ENCODE measurements around the gene TMEM141.
A peak's percentile ranks its signal among the peaks of the same experiment; 100 is the strongest.
"Not testable (repeated sequence)": the region's sequence is repeated elsewhere in the genome, so short reads cannot be mapped to it uniquely, and the experiment has no call there.

The TMEM141 gene

GRCh38 chr9:136840140-136840876 lies 49.2 kb downstream of the TMEM141 start:
- no peak overlapping the region for H3K4me3 ChIP-seq (ENCODE audit: low read length)
- peaks cover 9% of the 10 kb centered on the region; the same call in 1 of the 2 replicates for H3K4me1 ChIP-seq (ENCODE audit: insufficient read depth, low read length)
- 69% methylated on average over 32 of the region's 32 CpGs for WGBS

GRCh38 chr9:136840877-136841645 lies 49.9 kb downstream of the TMEM141 start:
- H3K4me3 ChIP-seq (ENCODE audit: low read length) = no peak overlapping the region
- H3K9me3 ChIP-seq (ENCODE audit: insufficient read depth, low read depth, low read length) = no peaks in the 10 kb centered on the region
- H3K36me3 ChIP-seq (ENCODE audit: insufficient read depth, low read length) = peaks cover 15% of the 10 kb centered on the region
- peak overlapping the region; percentile 49; the same call in 1 of the 2 replicates for H3K27ac ChIP-seq (ENCODE audit: low read depth, low read length)
- peaks cover 9% of the 10 kb centered on the region; the same call in 1 of the 2 replicates for H3K4me1 ChIP-seq (ENCODE audit: insufficient read depth, low read length)
- no peak overlapping the region; the same call in 1 of the 2 replicates for H3K9ac ChIP-seq (ENCODE audit: low read depth, low read length)
- no peaks in the 10 kb centered on the region for H3K27me3 ChIP-seq (ENCODE audit: insufficient read depth, low read length)
- WGBS = 76% methylated on average over 28 of the region's 28 CpGs

More at GRCh38 chr9:136840140-136840876, 49.2 kb downstream of the TMEM141 start:
- Histone ChIP-seq H3K9ac (ENCODE audit: low read depth, low read length) (no peak overlapping the region; the same call in 1 of the 2 replicates), H3K27ac (ENCODE audit: low read depth, low read length) (peak overlapping the region; percentile 41; the same call in 1 of the 2 replicates), H3K9me3 (ENCODE audit: insufficient read depth, low read depth, low read length) (no peaks in the 10 kb centered on the region), H3K36me3 (ENCODE audit: insufficient read depth, low read length) (peaks cover 15% of the 10 kb centered on the region), H3K27me3 (ENCODE audit: insufficient read depth, low read length) (no peaks in the 10 kb centered on the region)

GRCh38 chr9:136841646-136842379 lies 50.7 kb downstream of the TMEM141 start:
- H3K9ac ChIP-seq (ENCODE audit: low read depth, low read length); H3K27me3 ChIP-seq (ENCODE audit: insufficient read depth, low read length); H3K9me3 ChIP-seq (ENCODE audit: insufficient read depth, low read depth, low read length); H3K4me1 ChIP-seq (ENCODE audit: insufficient read depth, low read length); H3K4me3 ChIP-seq (ENCODE audit: low read length): not testable (repeated sequence)
- Histone ChIP-seq H3K27ac (ENCODE audit: low read depth, low read length) (peak overlapping the region; percentile 49; the same call in 1 of the 2 replicates), H3K36me3 (ENCODE audit: insufficient read depth, low read length) (peaks cover 13% of the 10 kb centered on the region)
- WGBS = 61% methylated on average over 16 of the region's 16 CpGs

GRCh38 chr9:136842380-136842948 lies 51.3 kb downstream of the TMEM141 start, which contains the start of gene AJM1:
AJM1 (plus strand) TSS chr9:136842478; CDS start chr9:136844415, 1,937 bp downstream.
- H3K4me3 ChIP-seq (ENCODE audit: low read length) = peak within 1 kb of the TSS; percentile 28
- H3K9ac ChIP-seq (ENCODE audit: low read depth, low read length); H3K4me1 ChIP-seq (ENCODE audit: insufficient read depth, low read length); H3K9me3 ChIP-seq (ENCODE audit: insufficient read depth, low read depth, low read length); H3K27me3 ChIP-seq (ENCODE audit: insufficient read depth, low read length): not testable (repeated sequence)
- WGBS = 4% methylated on average over 19 of the region's 27 CpGs
- peaks cover 13% of the 10 kb centered on the region for H3K36me3 ChIP-seq (ENCODE audit: insufficient read depth, low read length)
- H3K27ac ChIP-seq (ENCODE audit: low read depth, low read length) = peak within 1 kb of the TSS; percentile 49; the same call in 1 of the 2 replicates
